ENCODE results near the gene STMND1.

- TF ChIP-seq REST (IDR thresholded peaks at IDR 0.05; ENCODE audit: low read depth) (no peak), MAX (IDR thresholded peaks at IDR 0.05) (no peak), EGR1 (IDR thresholded peaks at IDR 0.05) (no peak), CEBPB (IDR thresholded peaks at IDR 0.05) (no peak), TEAD4 (IDR thresholded peaks at IDR 0.05) (no peak), YY1 (IDR thresholded peaks at IDR 0.05; ENCODE audit: low read depth) (no peak), TAF1 (IDR thresholded peaks at IDR 0.05; ENCODE audit: low read depth) (no peak)
Observed at GRCh38 chr6:17081273-17081672, 20.6 kb upstream of the STMND1 start.
